Osteoblast (primary cell): Measurements from ENCODE around the gene MSANTD3. TPM values are rescaled to one million over a fixed set of nuclear protein-coding genes. Genes with fewer than 3 reads are reported as not detected.
A peak's percentile ranks its signal among the peaks of the same experiment; 100 is the strongest.

ENCODE experiments used
- DNase-seq: peaks from one replicate; pipeline ENCODE4 v3.0.0; 2011; ENCODE audit warnings: low spot score, mixed read lengths; ENCODE audit not compliant: insufficient read length; ENCODE audit errors: missing footprints
- H2AFZ ChIP-seq: 2 replicates; pipeline ENCODE4 v1.6.0; 2011; ENCODE audit warnings: mild to moderate bottlenecking, low read length
- H3K27ac ChIP-seq: 2 replicates; pipeline ENCODE4 v1.5.1; 2011; ENCODE audit warnings: mild to moderate bottlenecking, low read depth, low read length, moderate library complexity
- H3K27me3 ChIP-seq: 2 replicates; pipeline ENCODE4 v1.6.0; 2012; ENCODE audit warnings: mild to moderate bottlenecking, control low read depth, inconsistent platforms, low read length, moderate library complexity; ENCODE audit not compliant: insufficient read depth
- H3K36me3 ChIP-seq: 2 replicates; pipeline ENCODE4 v1.5.1; 2011; ENCODE audit warnings: mild to moderate bottlenecking, low read length, control low read depth, moderate library complexity; ENCODE audit not compliant: insufficient read depth
- H3K4me1 ChIP-seq: 2 replicates; pipeline ENCODE4 v1.5.1; 2011; ENCODE audit warnings: mild to moderate bottlenecking, low read length, control low read depth, moderate library complexity; ENCODE audit not compliant: insufficient read depth
- H3K4me2 ChIP-seq: 2 replicates; pipeline ENCODE4 v1.6.0; 2011; ENCODE audit warnings: mild to moderate bottlenecking, low read length; ENCODE audit not compliant: insufficient read depth
- H3K4me3 ChIP-seq: fragments of 200-600 bp; sonication (generic); 3 replicates; pipeline ENCODE4 v1.5.1; 2012; ENCODE audit warnings: mild to moderate bottlenecking, low read length, inconsistent platforms; ENCODE audit not compliant: insufficient read depth
- H3K79me2 ChIP-seq: 2 replicates; pipeline ENCODE4 v1.6.0; 2012; ENCODE audit warnings: mild to moderate bottlenecking, low read length, control low read depth, inconsistent platforms; ENCODE audit not compliant: insufficient read depth
- H3K9me3 ChIP-seq: 2 replicates; pipeline ENCODE4 v1.5.1; 2011; ENCODE audit warnings: low read depth, low read length, control low read depth
- H4K20me1 ChIP-seq: 2 replicates; pipeline ENCODE4 v1.6.0; 2012; ENCODE audit warnings: mild to moderate bottlenecking, low read length, control low read depth; ENCODE audit not compliant: insufficient read depth
- total RNA-seq: library from RNA; depleted of rRNA; stranded (reverse); fragments of >200 nt; gene quantifications from 2 replicates; pipeline ENCODE4 v1.2.3, GENCODE V29; 2012
- TF ChIP-seq, protein P1 (sequence below): IDR thresholded peaks from 2 replicates; pipeline ENCODE4 v1.5.1; 2011; ENCODE audit warnings: mild to moderate bottlenecking, low read depth, low read length, moderate library complexity; ENCODE audit errors: extremely low read depth

The MSANTD3 gene
- total RNA-seq, 1 donor = 67.3 TPM

DNA sequence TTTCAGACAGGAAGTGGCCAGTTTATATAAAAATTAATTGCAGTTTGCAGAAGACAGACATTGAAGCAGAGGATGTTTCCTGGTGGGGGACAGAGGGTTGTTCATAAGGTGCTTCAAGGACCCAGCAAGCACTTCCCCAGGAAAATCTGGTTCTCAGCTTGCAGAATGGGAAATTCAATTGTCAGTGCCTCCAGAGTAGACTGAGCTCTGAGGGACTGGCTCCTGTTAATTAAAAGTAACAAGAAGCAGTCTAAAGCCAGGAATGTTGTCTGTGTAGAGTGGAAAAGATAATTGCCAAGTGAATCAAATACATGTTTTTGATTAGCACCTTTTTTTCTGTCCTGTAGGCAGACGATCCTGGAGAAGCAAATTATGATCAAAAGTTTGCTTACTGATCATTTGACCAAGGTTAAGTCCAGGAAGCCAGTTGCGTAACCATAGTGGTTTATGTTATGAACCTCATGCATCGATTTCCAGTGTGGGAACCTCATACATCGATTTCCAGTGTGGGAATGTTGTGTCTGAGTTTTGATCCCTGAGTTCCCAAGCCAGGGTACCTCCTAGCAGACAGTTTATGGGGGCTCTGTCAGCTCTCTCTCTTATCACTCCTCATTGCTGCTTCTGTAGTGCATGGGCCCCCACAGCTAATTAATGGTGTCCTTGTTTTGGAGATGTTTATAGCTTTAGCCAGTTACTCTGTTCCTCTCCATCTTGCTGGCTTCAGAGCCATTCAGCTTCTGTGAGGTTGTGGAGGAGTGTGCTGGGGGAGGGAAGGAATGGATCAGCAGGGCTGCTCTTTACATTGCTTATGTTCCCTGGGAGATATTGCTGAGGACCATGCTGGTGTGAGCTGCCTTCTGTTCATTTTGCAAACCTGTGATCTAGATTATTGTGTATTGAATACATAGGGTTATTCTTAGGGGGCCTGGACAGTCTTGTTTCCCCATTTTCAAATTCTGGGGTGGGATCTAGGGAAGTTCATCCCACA is 17.1 kb downstream of the MSANTD3 start:
- no peaks in the 10 kb centered on the region for H3K27me3 ChIP-seq
- peaks cover 8% of the 10 kb centered on the region for H3K4me1 ChIP-seq
- H3K79me2 ChIP-seq = peaks cover 95% of the 10 kb centered on the region
- no peak overlapping the region for H3K4me3 ChIP-seq
- peak overlapping the region; percentile 62 for H3K27ac ChIP-seq
- H2AFZ ChIP-seq = no peak overlapping the region
- peaks cover 30% of the 10 kb centered on the region for H3K36me3 ChIP-seq
- H3K4me2 ChIP-seq = peak overlapping the region; percentile 3
- no peaks in the 10 kb centered on the region for H3K9me3 ChIP-seq
- peaks cover 33% of the 10 kb centered on the region for H4K20me1 ChIP-seq
- no peak for DNase-seq
- TF ChIP-seq, protein P1, sequence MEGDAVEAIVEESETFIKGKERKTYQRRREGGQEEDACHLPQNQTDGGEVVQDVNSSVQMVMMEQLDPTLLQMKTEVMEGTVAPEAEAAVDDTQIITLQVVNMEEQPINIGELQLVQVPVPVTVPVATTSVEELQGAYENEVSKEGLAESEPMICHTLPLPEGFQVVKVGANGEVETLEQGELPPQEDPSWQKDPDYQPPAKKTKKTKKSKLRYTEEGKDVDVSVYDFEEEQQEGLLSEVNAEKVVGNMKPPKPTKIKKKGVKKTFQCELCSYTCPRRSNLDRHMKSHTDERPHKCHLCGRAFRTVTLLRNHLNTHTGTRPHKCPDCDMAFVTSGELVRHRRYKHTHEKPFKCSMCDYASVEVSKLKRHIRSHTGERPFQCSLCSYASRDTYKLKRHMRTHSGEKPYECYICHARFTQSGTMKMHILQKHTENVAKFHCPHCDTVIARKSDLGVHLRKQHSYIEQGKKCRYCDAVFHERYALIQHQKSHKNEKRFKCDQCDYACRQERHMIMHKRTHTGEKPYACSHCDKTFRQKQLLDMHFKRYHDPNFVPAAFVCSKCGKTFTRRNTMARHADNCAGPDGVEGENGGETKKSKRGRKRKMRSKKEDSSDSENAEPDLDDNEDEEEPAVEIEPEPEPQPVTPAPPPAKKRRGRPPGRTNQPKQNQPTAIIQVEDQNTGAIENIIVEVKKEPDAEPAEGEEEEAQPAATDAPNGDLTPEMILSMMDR = no peak

- H3K79me2 ChIP-seq = peaks cover 97% of the 10 kb centered on the region
- H3K4me1 ChIP-seq = peaks cover 3% of the 10 kb centered on the region
- H3K4me2 ChIP-seq = no peak overlapping the region
- peaks cover 25% of the 10 kb centered on the region for H4K20me1 ChIP-seq
- no peaks in the 10 kb centered on the region for H3K9me3 ChIP-seq
- no peak overlapping the region for H2AFZ ChIP-seq
- TF ChIP-seq, protein P1 = peak; percentile 13
- H3K27ac ChIP-seq = peak overlapping the region; percentile 62
- DNase-seq = no peak
- H3K4me3 ChIP-seq = no peak overlapping the region
- H3K27me3 ChIP-seq = no peaks in the 10 kb centered on the region
- H3K36me3 ChIP-seq = peaks cover 34% of the 10 kb centered on the region
Measured at GRCh38 chr9:100445161-100445902, 18.4 kb downstream of the MSANTD3 start.

- H3K9me3 ChIP-seq = no peaks in the 10 kb centered on the region
Measured at GRCh38 chr9:100445903-100446549, 19.1 kb downstream of the MSANTD3 start.

More at GRCh38 chr9:100445903-100446549, 19.1 kb downstream of the MSANTD3 start:
- no peak overlapping the region for H3K4me3 ChIP-seq
- peaks cover 40% of the 10 kb centered on the region for H3K36me3 ChIP-seq
- no peak overlapping the region for H3K4me2 ChIP-seq
- H3K79me2 ChIP-seq = peaks cover 98% of the 10 kb centered on the region
- no peak overlapping the region for H2AFZ ChIP-seq
- DNase-seq = no peak
- peaks cover 3% of the 10 kb centered on the region for H3K4me1 ChIP-seq
- H3K27me3 ChIP-seq = no peaks in the 10 kb centered on the region
- peaks cover 24% of the 10 kb centered on the region for H4K20me1 ChIP-seq
- H3K27ac ChIP-seq = no peak overlapping the region
- TF ChIP-seq, protein P1 = no peak
